K562 (cell line): ENCODE measurements around the gene CDKN2AIP. TPM values are rescaled to one million over a fixed set of nuclear protein-coding genes. Genes with fewer than 3 reads are reported as not detected.
A peak's percentile ranks its signal among the peaks of the same experiment; 100 is the strongest.

ENCODE experiments used
- AFF1 ChIP-seq, 2 experiments: fragments of 450-650 bp; IDR thresholded peaks; 2 replicates each; pipeline ENCODE4 v1.6.1; 2018; ENCODE audit warnings: mild to moderate bottlenecking in 2 of 2, low read depth in 1 of 2; ENCODE audit not compliant: partially characterized antibody in 2 of 2
- CREM ChIP-seq: IDR thresholded peaks from 2 replicates; pipeline ENCODE4 v1.6.1; 2014; ENCODE audit warnings: antibody characterized with exemption, low read depth
- DNMT1 ChIP-seq: fragments of 450-650 bp; IDR thresholded peaks from 2 replicates; pipeline ENCODE4 v1.6.1; 2016; ENCODE audit warnings: antibody characterized with exemption, mild to moderate bottlenecking
- ILF3 ChIP-seq: fragments of 450-650 bp; IDR thresholded peaks from 2 replicates; pipeline ENCODE4 v1.6.1; 2018; ENCODE audit warnings: antibody characterized with exemption, mild to moderate bottlenecking, moderate library complexity, borderline replicate concordance
- MTA1 ChIP-seq: fragments of 450-650 bp; IDR thresholded peaks from 2 replicates; pipeline ENCODE4 v1.6.1; 2017; ENCODE audit warnings: borderline replicate concordance
- NR3C1 ChIP-seq: sonication (generic); formaldehyde crosslinking; IDR thresholded peaks from 2 replicates; pipeline ENCODE4 v1.8.1; 2022; ENCODE audit warnings: missing genetic modification reagents
- OTX1 ChIP-seq: fragments of 450-650 bp; formaldehyde crosslinking; IDR thresholded peaks from 2 replicates; pipeline ENCODE4 v1.4.0; 2022; ENCODE audit warnings: mild to moderate bottlenecking
- SMARCA5 ChIP-seq: fragments of 450-650 bp; IDR thresholded peaks from 2 replicates; pipeline ENCODE4 v1.6.1; 2016
- TRIM25 ChIP-seq: fragments of 450-650 bp; IDR thresholded peaks from 2 replicates; pipeline ENCODE4 v1.7.0; 2016; ENCODE audit warnings: borderline replicate concordance
- polyA plus RNA-seq, 8 experiments: library from polyadenylated mRNA; depleted of rRNA in 4 of 8; stranded (reverse) in 5 of 8; unstranded in 3 of 8; fragments of >200 nt; fragmentation: Nextera tagmentation in 2 of 8; fragmentation: Illumina TruSeq in 1 of 8; extraction: Ambion mirVana in 2 of 8; extraction: Trizol in 1 of 8; gene quantifications; 2 replicates each; pipeline versions ENCODE4 v1.2.1 to v1.2.3, GENCODE V29; 2011 to 2014; ENCODE audit warnings: inconsistent platforms in 1 of 8, missing spikeins in 1 of 8
- total RNA-seq, 7 experiments: library from RNA; depleted of rRNA in 6 of 7; stranded (reverse); fragments of >200 nt in 6 of 7; fragmentation: Illumina TruSeq in 2 of 7; extraction: Trizol in 2 of 7; gene quantifications; 2 replicates each; pipeline versions ENCODE4 v1.2.1 to v1.2.3, GENCODE V29; 2011 to 2021; ENCODE audit warnings: low replicate concordance in 1 of 7
- TF ChIP-seq, protein P1 (sequence below): fragments of 250-450 bp; sonication (Bioruptor Pico); IDR thresholded peaks from 2 replicates; pipeline ENCODE4 v1.8.0; 2021; ENCODE audit warnings: moderate library complexity, mild to moderate bottlenecking, inconsistent platforms
- TF ChIP-seq, protein P2 (sequence below): sonication (generic); formaldehyde crosslinking; IDR thresholded peaks from 2 replicates; pipeline ENCODE4 v1.8.1; 2023; ENCODE audit warnings: mild to moderate bottlenecking, missing genetic modification reagents, moderate library complexity

CDKN2AIP gene
- total and polyA plus RNA-seq, 9 of the 15 experiments (the other 6 are each of a cell fraction or from before 2014, with no cell fraction given): 5.9 to 22.0 (median 19.7) TPM

GRCh38 chr4:183407635-183408464, 36.6 kb upstream of the CDKN2AIP start (continued):
- TF ChIP-seq NR3C1 (CRISPR knock-in tag) (no peak), AFF1 (IDR thresholded peaks at IDR 0.05; ENCODE audit: low read depth in 1 of 2, partially characterized antibody in 2 of 2) (no peak), OTX1 (CRISPR knock-in tag) (no peak), DNMT1 (no peak), CREM (no peak), SMARCA5 (0 out of 2 replicates have a peak, but pooled peaks have one; percentile 29), TRIM25 (0 out of 2 replicates have a peak, but pooled peaks have one; percentile 41), MTA1 (peak; percentile 76), ILF3 (no peak)
- TF ChIP-seq, protein P1, sequence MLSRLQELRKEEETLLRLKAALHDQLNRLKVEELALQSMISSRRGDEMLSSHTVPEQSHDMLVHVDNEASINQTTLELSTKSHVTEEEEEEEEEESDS: no peak
- TF ChIP-seq, protein P2, sequence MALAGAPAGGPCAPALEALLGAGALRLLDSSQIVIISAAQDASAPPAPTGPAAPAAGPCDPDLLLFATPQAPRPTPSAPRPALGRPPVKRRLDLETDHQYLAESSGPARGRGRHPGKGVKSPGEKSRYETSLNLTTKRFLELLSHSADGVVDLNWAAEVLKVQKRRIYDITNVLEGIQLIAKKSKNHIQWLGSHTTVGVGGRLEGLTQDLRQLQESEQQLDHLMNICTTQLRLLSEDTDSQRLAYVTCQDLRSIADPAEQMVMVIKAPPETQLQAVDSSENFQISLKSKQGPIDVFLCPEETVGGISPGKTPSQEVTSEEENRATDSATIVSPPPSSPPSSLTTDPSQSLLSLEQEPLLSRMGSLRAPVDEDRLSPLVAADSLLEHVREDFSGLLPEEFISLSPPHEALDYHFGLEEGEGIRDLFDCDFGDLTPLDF (CRISPR knock-in tag): no peak
